GM19438 (cell line): ENCODE results near the gene ARF1.

Source experiments
- ATAC-seq: cut with Tn5 transposase; IDR thresholded peaks from one replicate; pipeline ENCODE4 v1.9.1; 2021; ENCODE audit warnings: low read depth; ENCODE audit not compliant: unreplicated experiment

The ARF1 gene

DNA sequence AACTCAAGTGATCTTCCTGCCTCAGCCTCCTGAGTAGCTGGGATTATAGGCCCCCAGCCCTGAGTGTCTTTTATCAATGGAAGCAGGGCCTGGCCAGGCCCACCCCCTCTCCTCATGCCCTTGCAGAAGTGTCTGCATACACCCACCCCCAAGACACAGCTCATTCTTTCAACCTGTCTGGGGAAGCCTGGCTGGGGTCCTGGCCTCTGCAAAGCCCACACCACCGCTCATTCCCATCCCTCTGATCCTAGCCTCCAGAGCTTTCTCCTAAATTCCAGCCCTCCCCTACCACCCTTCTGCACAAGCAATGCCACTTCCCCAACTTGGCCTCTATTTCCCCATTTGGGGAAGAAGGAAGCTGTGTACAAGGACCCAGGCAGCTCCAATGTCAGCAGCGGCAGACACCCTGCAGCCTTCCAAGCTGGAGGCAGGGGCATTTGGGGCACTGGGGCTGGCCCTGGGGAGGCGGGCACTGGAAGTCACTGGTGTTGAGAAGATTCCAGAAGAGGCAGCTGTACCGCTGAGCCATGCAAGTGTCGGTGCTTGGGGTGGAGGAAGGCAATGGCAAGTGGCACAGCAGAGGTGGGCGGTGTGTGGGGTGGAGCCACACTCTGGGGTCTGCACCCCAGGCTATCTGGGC lies 33.7 kb upstream of the ARF1 start:
- no peak for ATAC-seq

DNA sequence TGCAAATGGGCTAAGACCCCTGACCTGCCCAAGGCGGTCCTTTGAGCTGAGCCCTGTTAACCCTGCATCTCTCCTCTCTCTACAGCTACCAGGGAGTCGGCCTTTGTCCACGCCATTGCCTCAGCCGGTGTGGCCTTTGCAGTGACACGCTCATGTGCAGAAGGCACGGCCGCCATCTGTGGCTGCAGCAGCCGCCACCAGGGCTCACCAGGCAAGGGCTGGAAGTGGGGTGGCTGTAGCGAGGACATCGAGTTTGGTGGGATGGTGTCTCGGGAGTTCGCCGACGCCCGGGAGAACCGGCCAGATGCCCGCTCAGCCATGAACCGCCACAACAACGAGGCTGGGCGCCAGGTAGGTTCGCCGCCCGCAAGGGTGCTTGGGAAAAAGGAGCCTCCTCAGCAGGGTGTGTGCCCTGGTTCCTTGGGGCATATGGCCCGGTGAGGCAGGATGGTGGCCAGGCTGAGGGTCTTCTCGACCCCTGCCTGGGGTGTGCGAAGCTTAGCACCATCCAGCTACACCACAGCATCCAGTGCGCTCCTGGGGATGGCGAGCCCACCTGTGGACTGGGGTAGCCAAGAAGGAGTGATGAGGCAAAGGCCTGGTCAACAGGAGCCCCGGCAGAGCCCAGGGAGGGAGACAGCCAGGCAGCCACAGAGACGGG lies 31.8 kb upstream of the ARF1 start:
- no peak for ATAC-seq

DNA sequence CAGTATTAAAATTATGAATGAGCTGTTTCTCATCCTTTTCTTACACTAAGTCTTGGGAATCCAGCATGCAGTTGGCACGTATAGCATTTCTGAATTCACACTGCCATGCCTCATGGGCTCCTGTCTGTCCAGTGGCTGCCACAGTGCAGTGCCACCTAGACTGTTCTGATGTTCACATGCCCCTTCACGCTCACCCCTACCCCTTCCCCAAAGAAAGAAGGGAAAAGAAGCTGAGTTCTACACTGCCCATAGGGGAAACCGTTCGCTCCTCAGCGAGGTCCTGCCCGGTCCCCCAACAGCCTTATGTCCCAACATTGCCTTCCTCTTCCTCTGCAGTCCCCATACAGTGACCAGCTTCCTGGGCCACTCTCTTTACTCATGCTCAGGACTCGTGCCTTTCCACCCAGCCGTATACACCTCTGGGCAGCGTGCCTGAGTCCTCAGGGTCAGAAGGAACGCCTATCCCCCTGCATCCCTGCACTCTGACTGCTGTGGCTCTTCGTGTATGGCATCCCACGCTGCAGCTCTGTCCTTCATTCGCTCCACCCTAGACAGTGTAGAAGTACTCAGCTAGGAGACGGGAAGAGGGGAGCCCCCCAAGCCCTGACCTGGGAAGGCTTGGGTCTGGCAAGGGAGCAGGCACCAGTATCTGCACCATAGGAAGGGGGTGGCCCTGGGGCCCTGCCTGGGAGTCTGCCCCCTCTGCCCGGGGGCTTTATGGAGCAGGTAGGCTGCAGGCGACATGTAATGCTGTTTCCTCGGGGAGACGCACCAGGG lies 24.1 kb upstream of the ARF1 start:
- no peak for ATAC-seq

DNA sequence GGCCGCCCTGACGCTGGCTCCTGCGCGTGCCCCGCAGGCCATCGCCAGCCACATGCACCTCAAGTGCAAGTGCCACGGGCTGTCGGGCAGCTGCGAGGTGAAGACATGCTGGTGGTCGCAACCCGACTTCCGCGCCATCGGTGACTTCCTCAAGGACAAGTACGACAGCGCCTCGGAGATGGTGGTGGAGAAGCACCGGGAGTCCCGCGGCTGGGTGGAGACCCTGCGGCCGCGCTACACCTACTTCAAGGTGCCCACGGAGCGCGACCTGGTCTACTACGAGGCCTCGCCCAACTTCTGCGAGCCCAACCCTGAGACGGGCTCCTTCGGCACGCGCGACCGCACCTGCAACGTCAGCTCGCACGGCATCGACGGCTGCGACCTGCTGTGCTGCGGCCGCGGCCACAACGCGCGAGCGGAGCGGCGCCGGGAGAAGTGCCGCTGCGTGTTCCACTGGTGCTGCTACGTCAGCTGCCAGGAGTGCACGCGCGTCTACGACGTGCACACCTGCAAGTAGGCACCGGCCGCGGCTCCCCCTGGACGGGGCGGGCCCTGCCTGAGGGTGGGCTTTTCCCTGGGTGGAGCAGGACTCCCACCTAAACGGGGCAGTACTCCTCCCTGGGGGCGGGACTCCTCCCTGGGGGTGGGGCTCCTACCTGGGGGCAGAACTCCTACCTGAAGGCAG lies 23.4 kb upstream of the ARF1 start:
- peak; percentile 28 for ATAC-seq

DNA sequence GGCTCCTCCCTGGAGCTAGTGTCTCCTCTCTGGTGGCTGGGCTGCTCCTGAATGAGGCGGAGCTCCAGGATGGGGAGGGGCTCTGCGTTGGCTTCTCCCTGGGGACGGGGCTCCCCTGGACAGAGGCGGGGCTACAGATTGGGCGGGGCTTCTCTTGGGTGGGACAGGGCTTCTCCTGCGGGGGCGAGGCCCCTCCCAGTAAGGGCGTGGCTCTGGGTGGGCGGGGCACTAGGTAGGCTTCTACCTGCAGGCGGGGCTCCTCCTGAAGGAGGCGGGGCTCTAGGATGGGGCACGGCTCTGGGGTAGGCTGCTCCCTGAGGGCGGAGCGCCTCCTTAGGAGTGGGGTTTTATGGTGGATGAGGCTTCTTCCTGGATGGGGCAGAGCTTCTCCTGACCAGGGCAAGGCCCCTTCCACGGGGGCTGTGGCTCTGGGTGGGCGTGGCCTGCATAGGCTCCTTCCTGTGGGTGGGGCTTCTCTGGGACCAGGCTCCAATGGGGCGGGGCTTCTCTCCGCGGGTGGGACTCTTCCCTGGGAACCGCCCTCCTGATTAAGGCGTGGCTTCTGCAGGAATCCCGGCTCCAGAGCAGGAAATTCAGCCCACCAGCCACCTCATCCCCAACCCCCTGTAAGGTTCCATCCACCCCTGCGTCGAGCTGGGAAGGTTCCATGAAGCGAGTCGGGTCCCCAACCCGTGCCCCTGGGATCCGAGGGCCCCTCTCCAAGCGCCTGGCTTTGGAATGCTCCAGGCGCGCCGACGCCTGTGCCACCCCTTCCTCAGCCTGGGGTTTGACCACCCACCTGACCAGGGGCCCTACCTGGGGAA lies 22.7 kb upstream of the ARF1 start:
- ATAC-seq: peak; percentile 64

DNA sequence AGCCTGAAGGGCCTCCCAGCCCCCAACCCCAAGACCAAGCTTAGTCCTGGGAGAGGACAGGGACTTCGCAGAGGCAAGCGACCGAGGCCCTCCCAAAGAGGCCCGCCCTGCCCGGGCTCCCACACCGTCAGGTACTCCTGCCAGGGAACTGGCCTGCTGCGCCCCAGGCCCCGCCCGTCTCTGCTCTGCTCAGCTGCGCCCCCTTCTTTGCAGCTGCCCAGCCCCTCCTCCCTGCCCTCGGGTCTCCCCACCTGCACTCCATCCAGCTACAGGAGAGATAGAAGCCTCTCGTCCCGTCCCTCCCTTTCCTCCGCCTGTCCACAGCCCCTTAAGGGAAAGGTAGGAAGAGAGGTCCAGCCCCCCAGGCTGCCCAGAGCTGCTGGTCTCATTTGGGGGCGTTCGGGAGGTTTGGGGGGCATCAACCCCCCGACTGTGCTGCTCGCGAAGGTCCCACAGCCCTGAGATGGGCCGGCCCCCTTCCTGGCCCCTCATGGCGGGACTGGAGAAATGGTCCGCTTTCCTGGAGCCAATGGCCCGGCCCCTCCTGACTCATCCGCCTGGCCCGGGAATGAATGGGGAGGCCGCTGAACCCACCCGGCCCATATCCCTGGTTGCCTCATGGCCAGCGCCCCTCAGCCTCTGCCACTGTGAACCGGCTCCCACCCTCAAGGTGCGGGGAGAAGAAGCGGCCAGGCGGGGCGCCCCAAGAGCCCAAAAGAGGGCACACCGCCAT lies 21.9 kb upstream of the ARF1 start:
- no peak for ATAC-seq

DNA sequence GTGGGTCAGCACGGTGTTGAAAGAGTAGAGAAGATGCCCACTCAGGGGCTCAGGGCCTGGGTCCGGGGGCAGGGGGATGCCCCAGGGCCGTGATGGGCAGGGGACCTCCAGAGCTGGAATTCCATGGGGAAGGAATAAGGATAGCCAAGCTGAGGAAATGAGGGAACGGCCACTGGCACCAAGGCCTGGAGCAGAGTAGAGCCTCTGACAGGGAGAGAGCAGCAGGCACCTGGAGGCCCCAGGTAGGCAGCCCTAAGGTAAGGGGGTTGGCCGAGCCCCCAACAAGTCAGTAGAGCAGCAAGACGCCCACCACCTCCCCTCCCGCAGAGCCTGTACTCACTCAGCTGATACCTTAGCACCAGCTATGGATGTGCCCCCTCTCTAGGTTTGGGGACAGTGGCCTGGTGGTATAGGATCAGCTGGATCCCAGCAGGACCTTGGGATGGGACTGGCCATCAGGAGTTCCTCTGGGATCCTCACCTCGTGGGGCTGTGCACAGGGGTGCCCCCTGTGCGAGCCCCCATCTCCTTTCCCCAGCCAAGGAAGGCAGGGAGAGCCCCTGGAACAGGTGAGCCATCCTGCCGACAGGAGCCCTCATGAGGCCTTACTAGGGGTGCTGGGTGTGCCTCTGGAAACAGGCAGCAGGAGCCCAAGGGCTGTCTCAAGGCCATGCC lies 21.0 kb upstream of the ARF1 start:
- no peak for ATAC-seq

DNA sequence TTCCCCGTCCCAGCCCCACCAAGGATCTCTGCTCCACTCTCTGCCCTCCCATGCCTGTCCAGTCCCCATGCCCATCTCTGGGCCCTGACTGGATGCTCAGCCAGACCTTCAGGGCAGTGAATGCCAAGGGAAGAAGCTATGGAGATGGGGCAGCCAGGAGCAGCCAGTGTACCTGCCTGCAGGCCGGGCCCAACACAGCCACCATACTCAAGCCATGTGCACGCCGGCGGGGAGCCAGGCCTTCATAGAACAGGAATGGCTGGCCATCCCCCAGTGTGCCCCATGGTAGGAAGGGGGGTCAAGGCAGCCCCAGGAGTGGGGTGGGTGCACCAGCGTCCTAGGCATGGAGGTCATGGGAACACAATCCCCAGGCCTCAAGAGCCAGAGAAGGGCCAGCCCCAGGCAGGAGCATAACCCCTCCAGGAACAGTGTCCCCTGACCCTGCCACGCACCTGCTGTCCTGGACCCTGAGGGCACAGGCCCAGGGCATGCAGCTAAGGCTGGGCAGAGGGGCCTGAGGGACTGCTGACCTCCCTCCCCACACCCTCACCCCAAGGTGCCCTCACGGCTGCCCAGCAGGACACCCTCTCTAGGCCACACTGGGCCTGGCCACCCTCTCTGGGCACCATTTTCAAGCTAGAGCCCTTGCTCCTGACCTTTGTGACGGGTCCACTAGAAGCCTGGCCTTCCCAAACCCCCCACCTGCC lies 20.3 kb upstream of the ARF1 start:
- no peak for ATAC-seq

DNA sequence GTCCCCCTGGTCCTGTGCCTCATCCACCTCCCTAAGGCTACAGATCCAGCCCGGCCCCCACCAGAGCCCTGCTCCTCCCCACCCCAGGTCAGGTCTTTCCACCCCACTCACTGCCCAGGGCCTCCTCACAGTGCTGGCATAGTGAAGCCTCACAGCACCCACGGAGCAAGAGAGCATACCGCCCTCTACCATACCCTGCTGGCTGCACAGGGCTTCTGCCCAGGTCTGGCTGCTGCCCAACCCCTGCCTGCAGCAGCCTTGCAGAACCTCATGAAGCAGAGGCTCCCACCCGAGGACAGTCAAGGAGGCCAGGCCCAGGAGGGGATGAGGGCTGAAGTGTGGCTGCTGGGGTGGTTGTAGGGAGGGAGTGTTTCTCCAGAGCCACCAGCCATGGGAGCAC lies 19.7 kb upstream of the ARF1 start:
- ATAC-seq: no peak

DNA sequence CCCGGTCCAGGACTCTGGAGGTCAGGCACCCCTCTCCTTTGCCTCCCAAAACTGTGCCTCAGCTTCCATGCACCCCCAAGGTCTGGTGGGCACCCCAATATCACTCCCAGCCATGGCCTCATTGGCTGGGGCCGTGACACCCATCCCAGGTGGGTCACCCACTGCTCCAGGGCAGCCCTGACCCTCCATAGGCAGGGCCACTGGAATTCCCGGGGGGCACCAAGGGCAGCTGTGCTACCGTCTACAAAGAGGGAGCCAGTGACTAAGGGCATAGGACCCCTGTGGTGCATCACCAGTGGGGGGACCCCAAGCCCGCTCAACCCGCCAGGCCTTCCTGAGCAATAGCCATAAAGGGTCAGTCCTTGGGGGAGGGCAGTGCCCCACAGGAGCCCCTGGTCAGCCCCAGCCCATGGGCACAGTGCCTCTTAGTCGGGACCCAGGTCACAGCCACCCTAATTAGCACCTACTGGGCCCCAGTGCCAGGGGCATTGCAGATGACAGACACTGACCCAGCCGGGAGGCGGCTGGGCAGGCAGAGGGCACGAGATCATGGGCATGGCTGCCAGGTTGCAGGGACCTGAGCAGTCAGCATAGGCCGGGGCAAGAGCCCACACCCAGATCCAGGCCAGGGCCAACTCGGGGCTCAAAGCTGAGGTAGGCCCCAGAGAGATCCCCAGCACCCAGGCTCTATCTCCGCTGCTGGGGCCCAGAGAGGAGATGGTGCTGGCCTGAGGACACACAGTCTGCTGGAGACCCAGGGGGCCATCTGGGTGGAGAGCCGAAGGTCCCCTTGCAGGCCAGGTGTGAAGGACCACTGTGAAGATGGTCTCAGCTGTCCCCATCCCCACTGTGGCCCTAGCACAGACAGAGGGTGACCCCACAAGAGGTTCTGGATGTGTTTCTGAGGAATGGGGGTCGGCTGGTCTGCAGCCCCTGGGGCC lies 19.0 kb upstream of the ARF1 start:
- no peak for ATAC-seq

DNA sequence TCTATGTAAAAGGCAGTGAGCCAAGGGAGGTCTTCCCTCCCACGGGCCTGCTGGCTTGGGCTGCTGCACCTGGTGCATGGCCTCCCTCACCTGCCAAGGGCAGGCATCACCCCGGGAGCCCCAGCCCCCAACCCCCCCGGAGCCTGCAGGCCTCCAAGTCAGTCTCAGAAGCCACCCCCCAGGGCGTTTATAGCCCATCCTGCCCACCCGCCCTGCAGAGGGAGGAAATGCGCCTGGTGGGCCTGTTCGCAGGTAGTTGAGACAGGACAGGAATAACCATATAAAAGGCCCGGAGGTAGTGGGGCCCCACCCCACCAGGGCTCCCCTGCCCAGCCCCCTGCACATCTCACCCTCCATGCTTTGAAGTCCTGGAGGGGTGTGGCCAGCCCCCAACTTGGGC lies 18.2 kb upstream of the ARF1 start:
- no peak for ATAC-seq

DNA sequence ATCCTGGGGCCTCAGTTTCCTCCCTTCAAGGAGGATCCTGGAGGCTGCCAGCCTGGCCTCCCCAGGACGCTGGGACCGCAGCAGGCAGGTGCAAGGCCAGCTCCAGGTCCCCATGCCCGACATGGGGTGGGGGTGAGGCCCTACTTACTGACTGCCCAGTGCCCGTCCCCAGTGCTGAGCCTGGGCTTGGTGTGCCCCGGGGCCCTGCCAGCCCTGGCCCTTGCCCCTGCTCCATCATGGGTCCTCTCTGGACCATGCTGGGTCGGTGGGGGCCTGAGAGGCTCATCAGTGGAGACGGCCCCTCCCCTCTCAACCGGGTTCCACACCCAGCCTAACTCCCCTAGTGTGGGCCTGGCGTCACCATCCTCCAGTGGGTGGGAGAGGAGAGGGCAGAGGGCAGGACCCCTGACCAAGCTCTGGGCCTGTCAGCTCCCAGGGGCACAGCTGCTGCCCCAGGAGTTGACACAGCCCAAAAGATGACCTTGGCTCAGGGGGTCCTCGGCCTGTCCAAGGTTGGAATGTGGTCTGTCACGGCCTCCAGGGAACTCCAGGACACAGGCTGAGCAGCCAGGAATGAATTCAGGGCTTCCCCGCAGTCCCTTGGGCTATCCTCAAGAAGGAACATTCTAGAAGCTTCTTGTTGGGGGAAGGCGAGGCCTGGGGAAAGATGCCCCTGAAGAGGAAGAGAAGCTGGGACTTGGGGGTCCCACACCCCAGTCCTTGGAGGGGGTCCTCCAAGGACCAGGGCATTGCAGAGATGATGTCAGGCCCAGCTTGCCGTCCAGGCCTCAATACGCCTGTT lies 17.6 kb upstream of the ARF1 start:
- no peak for ATAC-seq

DNA sequence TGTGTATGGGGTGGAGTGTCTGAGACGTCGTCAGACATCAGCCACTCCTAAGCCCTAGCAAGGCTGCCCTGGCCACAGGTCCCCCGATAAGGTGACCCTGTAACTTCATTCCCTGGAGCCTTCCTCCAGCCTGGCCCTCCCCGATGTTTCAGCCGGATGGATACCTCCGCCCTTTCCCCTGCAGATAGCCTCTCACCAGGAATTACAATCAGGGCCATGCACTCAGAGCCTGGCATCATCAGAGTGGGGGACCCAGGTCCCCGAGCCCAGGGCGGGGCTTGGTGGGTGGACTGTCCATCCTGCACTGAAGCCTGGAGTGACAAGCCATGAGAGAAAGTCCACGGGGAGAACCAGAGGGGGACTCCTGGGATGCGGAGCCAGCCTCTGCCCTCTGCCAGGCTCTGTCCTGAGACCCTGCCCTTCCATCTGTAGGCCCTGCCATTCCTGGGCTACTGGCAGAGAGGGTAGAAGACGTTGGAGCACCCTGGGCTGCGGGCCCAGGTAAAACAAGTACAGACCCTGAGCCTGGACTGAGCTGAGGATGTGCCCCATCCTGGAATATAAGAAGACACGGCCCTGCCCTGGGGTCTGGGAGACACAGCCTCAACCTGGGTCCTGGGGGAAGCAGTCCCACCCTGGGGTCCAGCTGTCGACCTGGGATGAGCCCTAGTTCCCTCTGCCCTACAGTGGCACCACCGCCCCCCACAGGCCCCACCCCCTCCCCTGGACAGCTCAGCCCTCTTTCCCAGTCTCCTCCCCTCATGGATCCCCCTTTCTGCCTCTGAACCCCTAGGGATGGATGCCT lies 16.8 kb upstream of the ARF1 start:
- ATAC-seq: no peak

DNA sequence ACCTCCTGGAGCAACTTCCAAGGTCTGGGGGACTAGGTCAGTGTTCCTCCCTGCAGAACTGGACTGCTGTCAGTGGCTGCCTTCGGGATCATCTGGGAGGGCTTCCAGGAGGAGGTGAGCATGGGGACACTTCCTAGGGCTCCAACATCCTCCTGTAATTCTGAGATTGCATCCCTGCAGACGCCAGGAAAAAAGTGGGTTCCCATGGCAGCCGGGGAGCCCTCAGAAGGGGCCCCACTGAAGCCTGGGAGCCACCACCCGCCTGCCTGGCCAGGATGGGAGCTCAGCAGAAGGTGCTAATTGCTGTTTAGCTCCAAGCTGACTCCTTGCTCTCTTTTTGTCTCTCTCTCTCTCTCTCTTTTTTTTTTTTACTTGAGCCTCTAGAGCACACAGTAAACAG lies 16.1 kb upstream of the ARF1 start:
- ATAC-seq: no peak

DNA sequence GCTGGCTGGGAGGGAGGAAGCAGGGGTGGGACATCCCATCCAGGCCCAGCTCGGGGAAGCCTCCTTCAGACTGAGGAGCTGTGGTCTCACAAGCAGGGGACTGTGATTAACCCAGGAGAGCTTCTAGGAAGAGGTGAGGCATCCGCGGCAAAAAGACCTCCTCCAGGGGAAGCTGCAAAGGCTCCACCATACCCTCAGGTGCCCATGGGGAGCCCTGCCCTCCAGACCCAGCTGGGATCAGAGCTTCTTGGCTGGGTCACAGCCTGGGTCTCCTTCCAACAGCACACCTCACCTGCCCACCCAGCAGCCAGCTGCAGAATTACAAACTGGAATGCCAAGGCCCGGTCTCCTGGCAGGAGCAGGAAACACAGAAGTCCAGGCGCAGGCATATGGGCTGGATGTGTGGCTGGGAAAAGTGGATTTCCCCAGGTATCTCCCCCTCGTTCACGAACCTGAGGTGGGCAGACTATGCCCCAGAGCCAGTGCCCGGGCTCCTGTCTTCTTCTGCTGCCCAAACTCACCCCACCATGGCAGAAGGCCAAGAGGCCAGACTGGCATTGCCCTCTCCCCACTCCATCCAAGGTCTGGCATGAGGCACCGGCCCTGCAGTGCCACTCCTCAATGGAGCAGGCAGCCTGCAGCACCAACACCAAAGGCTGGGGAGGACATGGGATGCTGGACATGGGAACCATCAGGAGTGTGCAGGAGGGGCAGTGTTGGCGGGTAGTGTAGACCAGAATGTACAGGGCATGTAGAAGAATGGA lies 15.4 kb upstream of the ARF1 start:
- no peak for ATAC-seq
